ENCODE data around the gene WDFY2.

- TF ChIP-seq CTCF (IDR thresholded peaks at IDR 0.05) (no peak), POLR2A (IDR thresholded peaks at IDR 0.05) (no peak)
Measured at GRCh38 chr13:51550151-51550550, 34.1 kb upstream of the WDFY2 start.
